Amygdala (tissue), 56 donors: ENCODE results near the gene RPUSD3.
A peak's percentile ranks its signal among the peaks of the same experiment; 100 is the strongest.

ENCODE experiments used
- DNase-seq, 56 donors: peaks; one replicate each; lab custom pipeline; 2025; lab: John Stamatoyannopoulos, UW

RPUSD3 gene

GRCh38 chr3:9837701-9838582 lies 5.9 kb downstream of the RPUSD3 start:
- no peak for DNase-seq

DNA sequence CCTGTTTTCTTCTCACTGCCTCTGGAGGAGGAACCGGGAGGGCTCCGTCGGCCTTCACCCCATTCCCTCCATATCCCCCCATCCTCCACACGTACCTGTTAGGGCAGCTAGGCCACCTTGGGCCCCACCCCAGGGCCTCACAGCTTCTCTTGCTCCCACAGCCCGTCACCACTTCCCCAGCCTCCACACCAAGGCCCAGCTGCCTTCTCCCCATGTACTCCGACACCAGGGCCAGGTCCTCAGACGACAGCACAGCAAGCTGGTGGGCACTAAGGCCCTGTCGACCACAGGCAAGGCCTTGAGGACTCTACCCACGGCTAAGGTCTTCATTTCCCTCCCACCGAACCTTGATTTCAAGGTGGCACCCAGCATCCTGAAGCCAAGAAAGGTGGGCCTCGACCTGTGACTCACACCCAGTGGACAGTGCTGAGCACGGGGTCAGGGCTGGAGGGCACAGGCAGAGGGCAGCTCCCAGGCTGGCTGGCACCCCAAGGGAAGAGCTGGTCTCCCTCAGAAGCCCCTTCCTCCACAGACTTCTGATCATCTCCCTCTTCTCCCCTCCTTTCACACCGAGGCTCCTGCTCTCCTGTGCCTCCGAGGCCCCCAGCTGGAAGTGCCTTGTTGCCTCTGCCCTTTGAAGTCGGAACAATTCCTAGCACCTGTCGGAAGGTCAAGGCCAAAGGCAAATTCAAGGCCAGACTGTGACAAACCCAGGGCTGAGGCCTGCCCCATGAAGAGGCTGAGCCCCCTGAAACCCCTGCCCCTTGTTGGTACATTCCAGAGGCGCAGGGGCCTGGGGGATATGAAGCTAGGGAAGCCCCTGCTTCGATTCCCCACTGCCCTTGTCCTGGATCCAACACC lies 9.1 kb downstream of the RPUSD3 start:
- no peak for DNase-seq

DNA sequence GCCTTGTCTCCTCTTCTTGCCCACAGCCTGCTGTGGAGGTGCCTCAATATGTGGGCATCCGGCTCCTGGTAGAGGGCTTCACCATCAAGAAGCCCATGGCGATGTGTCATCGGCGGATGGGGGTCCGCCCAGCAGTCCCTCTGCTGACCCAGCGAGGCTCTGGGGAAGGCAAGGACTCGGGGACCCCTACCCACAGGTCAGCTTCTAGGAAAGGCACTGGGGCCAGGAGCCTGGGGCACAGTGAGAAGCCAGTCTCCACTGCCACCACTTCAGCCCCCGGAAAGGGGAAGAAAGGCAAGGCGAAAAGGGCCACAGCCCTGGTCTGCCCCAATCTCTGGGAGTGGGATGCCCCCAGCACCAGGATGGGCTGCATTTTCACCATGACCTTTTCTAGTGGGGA lies 10.7 kb downstream of the RPUSD3 start:
- no peak for DNase-seq

GRCh38 chr3:9831253-9831652 lies 12.6 kb downstream of the RPUSD3 start:
- no peak for DNase-seq

DNA sequence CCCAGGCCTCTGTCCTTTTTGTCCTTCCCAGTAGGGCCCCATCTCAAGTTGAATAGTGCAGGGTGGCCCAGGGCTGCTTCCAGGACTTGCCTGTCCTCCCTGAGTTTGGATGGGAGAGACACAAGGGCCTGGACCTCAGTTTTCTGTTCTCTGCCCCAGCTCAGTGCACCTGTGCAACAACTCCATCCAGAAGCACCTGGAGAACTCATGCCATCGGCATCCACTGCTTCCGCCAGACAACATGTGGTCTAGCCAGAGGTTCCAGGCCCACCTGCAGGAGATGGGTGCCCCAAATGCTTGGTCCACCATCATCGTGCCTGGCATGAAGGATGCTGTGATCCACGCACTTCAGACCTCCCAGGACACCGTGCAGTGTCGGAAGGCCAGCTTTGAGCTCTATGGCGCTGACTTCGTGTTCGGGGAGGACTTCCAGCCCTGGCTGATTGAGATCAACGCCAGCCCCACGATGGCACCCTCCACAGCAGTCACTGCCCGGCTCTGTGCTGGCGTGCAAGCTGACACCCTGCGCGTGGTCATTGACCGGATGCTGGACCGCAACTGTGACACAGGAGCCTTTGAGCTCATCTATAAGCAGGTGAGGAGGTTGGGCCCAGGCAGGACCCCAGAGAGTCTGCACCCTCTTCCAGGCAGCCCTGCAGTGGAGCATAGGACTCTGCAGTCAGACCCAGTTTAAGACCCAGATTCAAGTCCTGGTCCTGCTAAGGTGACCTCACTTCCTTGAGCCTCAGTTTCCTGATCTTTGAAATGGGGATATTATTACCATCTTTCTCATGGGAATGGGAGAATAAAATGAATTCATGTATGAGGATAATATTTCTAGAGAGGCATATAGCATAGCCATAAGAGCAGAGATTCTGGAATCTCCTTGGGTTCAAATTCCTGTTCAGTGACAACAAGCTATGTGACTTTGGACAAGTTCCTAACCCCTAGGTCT lies 14.7 kb downstream of the RPUSD3 start:
- DNase-seq, result no peak

GRCh38 chr3:9826815-9827573 lies 16.8 kb downstream of the RPUSD3 start:
- DNase-seq, result no peak

DNA sequence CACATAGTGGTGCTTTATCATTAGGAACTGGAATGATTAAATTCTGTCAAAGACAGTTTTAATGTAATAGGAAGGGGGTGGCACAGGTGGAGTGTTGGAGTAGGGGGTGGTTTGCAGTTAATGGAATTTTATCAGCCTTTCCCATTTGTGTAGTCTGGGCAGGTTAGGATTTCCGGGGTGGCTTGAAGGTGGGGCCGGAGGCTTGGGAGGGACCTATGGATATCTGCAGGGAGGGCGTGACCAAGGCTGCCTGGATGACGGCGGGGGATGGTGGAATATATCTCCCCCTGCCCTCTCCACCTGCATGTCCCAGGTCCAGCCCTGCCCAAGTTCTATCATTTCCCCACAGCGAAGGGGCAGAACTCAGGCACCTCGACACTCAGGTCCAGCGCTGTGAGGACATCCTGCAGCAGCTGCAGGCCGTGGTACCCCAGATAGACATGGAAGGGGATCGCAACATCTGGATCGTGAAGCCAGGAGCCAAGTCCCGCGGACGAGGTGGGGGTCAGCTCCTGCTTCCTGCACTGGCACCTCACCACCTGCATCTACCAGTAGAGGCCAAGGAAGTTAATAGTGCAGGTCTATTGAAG lies 18.3 kb downstream of the RPUSD3 start:
- DNase-seq, result no peak

- DNase-seq, result no peak
Measured at GRCh38 chr3:9820946-9821345, 22.9 kb downstream of the RPUSD3 start.

GRCh38 chr3:9820543-9820942 lies 23.3 kb downstream of the RPUSD3 start:
- no peak for DNase-seq

GRCh38 chr3:9818666-9819335 lies 25.0 kb downstream of the RPUSD3 start:
- no peak for DNase-seq

- no peak for DNase-seq
Measured at GRCh38 chr3:9817436-9817835, 26.4 kb downstream of the RPUSD3 start.

DNA sequence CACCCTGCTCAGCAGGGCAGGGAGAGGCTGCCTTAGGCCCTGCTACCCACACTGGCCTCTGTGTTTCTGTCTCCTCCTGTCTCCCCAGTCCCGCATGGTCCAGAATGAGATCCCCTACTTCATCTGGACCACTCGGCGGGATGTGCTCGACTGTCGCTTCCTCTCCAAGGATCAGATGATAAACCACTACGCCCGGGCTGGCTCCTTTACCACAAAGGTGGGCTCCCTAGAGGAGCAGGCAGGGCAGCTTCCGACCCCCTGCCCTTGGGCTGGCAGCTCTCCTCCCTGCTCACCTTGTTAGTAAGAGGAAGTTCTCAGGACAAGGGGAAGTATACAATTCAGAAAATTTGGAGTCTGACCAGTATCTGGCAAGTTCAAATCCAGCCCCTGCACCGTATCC lies 27.8 kb downstream of the RPUSD3 start:
- DNase-seq, result no peak

- DNase-seq, result no peak
Measured at GRCh38 chr3:9812870-9813483, 30.8 kb downstream of the RPUSD3 start.

GRCh38 chr3:9810846-9811245 lies 33.0 kb downstream of the RPUSD3 start:
- no peak for DNase-seq

GRCh38 chr3:9810433-9810770 lies 33.4 kb downstream of the RPUSD3 start:
- peak in 5 of 56 donors; percentile 33 to 51 (median 39) for DNase-seq

- peak in 49 of 56 donors; percentile 8 to 78 (median 51) for DNase-seq
Measured at GRCh38 chr3:9809615-9810432, 34.0 kb downstream of the RPUSD3 start, which contains the start of gene TTLL3. TSS of gene TTLL3 (plus strand) at chr3:9810262. CDS start at chr3:9810662, 400 bp downstream.

DNA sequence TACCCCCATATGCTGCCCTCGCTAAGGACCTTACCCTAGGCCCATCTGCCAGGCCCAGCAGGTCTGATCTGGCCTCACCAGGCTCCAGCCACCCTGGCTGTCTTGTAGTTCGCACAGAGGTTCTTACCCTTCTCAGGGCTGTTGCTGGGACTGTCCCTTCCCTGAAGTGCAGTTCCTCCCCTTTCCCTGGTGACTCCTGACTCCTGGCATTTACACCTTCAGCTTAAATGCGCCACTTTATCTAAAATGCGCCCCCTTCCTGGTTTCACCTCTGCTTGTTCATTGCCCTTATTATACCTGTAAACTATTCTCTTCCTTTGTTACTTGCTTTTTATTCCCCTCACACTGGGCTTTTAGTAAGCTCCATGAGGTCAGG lies 34.6 kb downstream of the RPUSD3 start:
- DNase-seq, result no peak
